ENCODE results near the gene CNOT11.
"Not testable (repeated sequence)": the region's sequence is repeated elsewhere in the genome, so short reads cannot be mapped to it uniquely, and the experiment has no call there.

- TF ChIP-seq POLR2A, CTCF (IDR thresholded peaks at IDR 0.05): not testable (repeated sequence)
Measured at GRCh38 chr2:101248756-101249155, 3.9 kb upstream of the CNOT11 start.
